GM12872 (cell line): ENCODE results near the gene RNF144A.

Source experiments
- CTCF ChIP-seq: IDR thresholded peaks from 3 replicates; pipeline ENCODE4 v1.5.1; 2011; ENCODE audit warnings: low read depth, mild to moderate bottlenecking, low read length, moderate library complexity; ENCODE audit not compliant: insufficient read depth

The RNF144A gene

DNA sequence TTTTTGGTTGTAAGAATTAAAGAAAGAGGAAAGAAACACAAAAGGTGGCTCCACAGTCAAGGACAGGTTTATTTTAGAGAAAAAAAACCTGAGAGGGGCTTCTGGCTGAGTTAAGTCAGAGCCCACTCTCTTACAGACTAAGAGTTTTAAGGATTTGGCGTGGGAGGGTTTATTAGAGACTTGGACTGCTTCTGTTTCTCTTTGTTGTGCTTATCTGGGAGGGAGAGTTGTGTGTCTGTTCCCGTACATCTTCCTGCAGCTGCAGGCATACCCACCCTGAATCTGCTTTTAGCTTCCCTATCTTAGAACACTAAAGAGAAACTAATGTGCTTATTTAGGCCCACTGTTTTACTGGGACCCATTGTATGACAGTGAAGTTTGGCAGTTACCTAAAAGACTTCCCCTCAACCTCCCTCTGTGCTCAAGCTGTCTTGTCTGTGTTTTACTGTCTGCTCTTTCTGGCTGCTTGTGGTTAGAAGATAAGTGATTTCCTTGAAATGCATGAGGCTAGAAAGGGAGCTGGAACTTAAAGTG lies 36.9 kb upstream of the RNF144A start:
- no peak for TF ChIP-seq CTCF

- no peak for TF ChIP-seq CTCF
Measured at GRCh38 chr2:6881046-6881445, 36.2 kb upstream of the RNF144A start.

- no peak for TF ChIP-seq CTCF
Measured at GRCh38 chr2:6881516-6881915, 35.7 kb upstream of the RNF144A start.

GRCh38 chr2:6883448-6884122 lies 33.6 kb upstream of the RNF144A start:
- no peak for TF ChIP-seq CTCF

GRCh38 chr2:6885551-6885950 lies 31.7 kb upstream of the RNF144A start:
- no peak for TF ChIP-seq CTCF

- no peak for TF ChIP-seq CTCF
Measured at GRCh38 chr2:6885968-6886367, 31.2 kb upstream of the RNF144A start.

GRCh38 chr2:6887751-6888192 lies 29.4 kb upstream of the RNF144A start:
- no peak for TF ChIP-seq CTCF
